ENCODE results near the gene SRA1. TPM values are rescaled to one million over a fixed set of nuclear protein-coding genes. Genes with fewer than 3 reads are reported as not detected.

SRA1 gene
- total RNA-seq = 20.5 TPM

DNA sequence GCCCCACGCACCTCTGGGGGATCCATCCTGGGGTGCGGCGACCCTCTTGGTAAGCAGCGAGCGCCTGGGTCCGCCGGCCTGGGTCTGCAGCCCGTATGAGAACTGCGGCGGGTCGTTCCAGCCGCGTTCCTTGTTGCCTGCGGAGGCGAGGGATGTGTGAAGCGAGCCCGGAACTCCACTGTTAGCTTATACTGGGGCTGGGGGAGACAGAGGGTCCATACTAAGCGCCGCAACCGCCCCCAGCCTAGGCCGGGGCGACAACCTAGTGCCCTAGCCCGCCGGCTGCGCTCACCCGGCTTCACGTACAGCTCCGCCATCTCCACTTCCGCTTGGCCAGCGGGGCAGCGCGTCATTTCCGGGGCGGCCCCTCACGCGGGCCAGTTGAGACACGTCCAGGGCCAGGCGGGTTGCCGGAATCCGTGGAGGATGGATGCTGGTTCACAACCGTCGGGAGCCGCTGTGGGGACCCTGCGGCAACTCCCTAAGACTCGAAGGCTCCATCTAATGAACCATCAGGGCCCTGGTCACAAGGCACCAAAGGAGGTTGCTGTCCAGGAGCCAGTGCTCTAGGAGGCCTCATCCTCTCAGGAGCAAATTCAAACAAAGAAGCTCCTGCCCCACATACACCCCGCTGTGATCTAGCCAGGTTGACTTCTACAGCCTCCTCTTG, at the start of gene SRA1:
TSS of gene SRA1 (minus strand) at position 338 of the 670 bp plus-strand sequence. CDS start at position 317, 21 bp downstream.

DNA sequence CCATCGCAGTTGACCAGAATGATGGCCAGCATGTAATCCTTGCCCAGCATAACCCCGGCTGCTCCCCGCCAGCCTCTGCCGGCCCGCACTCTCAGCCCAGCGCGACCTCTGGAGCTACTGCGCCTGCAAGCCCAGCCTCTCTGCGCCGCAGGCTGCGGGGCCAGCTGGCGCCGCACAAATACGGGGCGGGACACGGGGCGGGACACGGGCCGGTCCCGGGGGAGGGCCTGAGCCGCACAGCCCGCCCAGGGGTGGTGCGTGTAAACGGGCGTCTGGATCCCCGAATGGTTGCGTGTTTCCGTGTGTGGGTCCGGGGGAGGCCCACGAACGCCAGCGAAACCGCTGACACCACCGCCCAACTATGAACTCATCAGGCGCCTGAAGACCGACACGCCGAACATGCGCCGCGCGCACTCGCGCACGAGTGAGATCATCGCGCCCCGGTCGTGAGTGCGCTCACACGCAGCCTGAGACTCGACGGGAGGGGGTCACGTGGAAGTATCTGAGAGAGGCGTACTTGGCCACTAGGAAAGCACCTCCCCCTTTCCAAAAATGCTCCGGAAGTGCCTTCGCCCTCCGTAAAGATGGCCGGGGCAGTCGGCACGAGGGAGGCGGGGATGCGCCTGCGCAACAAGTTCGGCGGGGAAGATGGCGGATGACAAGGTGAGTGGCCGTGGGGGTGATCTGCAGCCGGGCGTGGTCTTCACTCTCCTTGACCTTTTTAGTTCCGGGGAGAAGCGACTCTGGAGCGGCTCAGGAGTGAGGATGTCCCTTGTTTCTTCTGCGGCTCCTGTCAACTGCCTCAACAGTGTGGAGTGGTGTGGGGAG, 7.1 kb upstream of the SRA1 start, which contains the start of the genes APBB3 and SLC35A4:
TSS of gene APBB3 (minus strand) at position 403 of the 828 bp plus-strand sequence. CDS start at position 50, 353 bp downstream.
TSS of gene SLC35A4 (plus strand) at position 633 of the 828 bp plus-strand sequence. CDS start 2,342 bp downstream, outside the sequence.

DNA sequence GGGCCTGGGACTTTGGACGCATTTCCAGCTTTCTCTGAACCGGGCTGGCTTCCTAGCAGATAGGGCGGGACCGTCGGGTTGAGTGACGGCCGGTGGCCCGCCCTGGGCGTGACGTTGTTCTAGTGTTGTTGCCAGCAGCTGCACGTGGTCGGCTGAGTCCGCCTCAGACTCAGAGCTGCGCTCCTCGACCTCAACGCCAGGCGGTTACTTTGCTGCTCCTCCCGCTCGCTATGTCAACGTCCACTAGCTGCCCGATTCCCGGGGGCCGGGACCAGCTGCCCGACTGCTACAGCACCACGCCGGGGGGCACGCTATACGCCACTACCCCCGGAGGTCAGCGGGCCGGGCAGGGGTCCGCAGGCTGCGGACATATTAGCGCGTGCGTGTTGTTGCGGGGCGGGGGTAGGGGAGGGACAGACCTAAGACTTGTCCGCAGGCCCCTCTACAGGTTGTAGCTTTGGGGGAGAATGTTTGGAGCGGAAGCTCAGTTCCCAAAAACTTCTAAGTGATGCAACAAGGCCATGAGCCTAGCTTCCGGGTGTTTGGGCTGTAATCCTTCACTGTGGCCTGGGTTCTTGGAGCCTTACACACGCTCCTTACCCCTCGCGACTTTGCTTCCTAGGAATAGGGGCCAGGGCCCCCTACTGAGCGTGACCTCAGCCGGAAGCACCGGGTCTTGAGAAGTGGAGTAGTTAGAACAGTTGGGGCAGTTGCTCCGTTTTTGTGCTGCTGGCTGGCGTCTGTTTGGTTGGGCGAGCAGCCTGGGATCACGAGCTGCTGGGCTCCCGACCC, 9.6 kb downstream of the SRA1 start, which contains the start of gene EIF4EBP3:
TSS of gene EIF4EBP3 (plus strand) at position 155 of the 792 bp plus-strand sequence. CDS start at position 231, 76 bp downstream.

Other genes starting within 250 kb of the SRA1 start
- 17.1 TPM for gene HBEGF, start 210.9 kb downstream of the SRA1 start, total RNA-seq
- not detected for gene SLC4A9, start 197.3 kb downstream of the SRA1 start, total RNA-seq
- gene ANKHD1, start 155.6 kb downstream of the SRA1 start, total RNA-seq = 164 TPM
- 5.6 TPM for gene EIF4EBP3, start 9.8 kb downstream of the SRA1 start, total RNA-seq
- 50.0 TPM for gene APBB3, start 7.1 kb upstream of the SRA1 start, total RNA-seq
- gene SLC35A4, start 7.4 kb upstream of the SRA1 start, total RNA-seq = 12.8 TPM
- gene CD14, start 75.7 kb upstream of the SRA1 start, total RNA-seq = 22.0 TPM
- gene TMCO6, start 82.0 kb upstream of the SRA1 start, total RNA-seq = 54.8 TPM
- gene NDUFA2, start 90.2 kb upstream of the SRA1 start, total RNA-seq = 31.1 TPM
- gene IK, start 90.4 kb upstream of the SRA1 start, total RNA-seq = 134 TPM
- 16.2 TPM for gene WDR55, start 107.4 kb upstream of the SRA1 start, total RNA-seq
- gene DND1, start 116.1 kb upstream of the SRA1 start, total RNA-seq = 0.60 TPM
- 45.3 TPM for gene HARS1, start 133.9 kb upstream of the SRA1 start, total RNA-seq
- 35.0 TPM for gene HARS2, start 134.0 kb upstream of the SRA1 start, total RNA-seq
- gene ZMAT2, start 143.0 kb upstream of the SRA1 start, total RNA-seq = 37.4 TPM
- gene PCDHA1, start 228.7 kb upstream of the SRA1 start, total RNA-seq = 0.71 TPM
- 2.4 TPM for gene PCDHA2, start 237.4 kb upstream of the SRA1 start, total RNA-seq
- 4.6 TPM for gene PCDHA3, start 243.6 kb upstream of the SRA1 start, total RNA-seq
- gene PCDHA4, start 249.6 kb upstream of the SRA1 start, total RNA-seq = 7.1 TPM

Data from camera-type eye (tissue), 1 donor.